ENCODE measurements around the gene MCM3.

The MCM3 gene

DNA sequence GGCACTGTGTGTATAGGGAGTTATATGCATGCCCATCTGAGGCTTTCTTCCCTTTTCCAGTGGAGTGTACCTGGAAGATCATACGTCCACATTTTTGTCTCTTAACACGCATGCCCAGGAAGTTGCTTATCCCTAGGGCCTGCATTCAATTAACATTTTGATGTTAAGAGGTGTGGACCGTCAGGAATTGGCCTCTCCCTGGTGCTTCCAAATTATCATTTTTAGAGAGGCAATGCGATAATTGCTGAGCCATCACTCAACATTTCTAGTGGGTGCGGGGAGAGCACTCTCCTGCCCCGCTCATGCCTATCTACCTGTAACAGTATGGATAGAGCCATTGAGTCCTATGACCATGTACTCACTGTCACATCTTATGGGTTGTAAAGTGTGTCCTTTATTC lies 39.6 kb upstream of the MCM3 start:
- Histone ChIP-seq H3K4me1 (ENCODE audit: low read depth, poor library complexity, severe bottlenecking) (peaks cover 3% of the 10 kb centered on the region), H3K79me2 (ENCODE audit: insufficient read depth, low read depth) (no peaks in the 10 kb centered on the region), H3K27me3 (ENCODE audit: insufficient read depth, low read depth) (no peaks in the 10 kb centered on the region), H3K27ac (no peak overlapping the region), H3K36me3 (ENCODE audit: insufficient read depth) (no peaks in the 10 kb centered on the region), H2AFZ (ENCODE audit: low read depth) (no peak overlapping the region), H3K9ac (no peak overlapping the region), H3K4me2 (no peak overlapping the region), H4K20me1 (ENCODE audit: insufficient read depth) (no peaks in the 10 kb centered on the region), H3K4me3 (IDR thresholded peaks at IDR 0.05; ENCODE audit: insufficient read depth, low read depth, low read length) (no peak overlapping the region)
- TF ChIP-seq CTCF (conservative IDR thresholded peaks at IDR 0.05; ENCODE audit: low read depth, low read length): no peak

DNA sequence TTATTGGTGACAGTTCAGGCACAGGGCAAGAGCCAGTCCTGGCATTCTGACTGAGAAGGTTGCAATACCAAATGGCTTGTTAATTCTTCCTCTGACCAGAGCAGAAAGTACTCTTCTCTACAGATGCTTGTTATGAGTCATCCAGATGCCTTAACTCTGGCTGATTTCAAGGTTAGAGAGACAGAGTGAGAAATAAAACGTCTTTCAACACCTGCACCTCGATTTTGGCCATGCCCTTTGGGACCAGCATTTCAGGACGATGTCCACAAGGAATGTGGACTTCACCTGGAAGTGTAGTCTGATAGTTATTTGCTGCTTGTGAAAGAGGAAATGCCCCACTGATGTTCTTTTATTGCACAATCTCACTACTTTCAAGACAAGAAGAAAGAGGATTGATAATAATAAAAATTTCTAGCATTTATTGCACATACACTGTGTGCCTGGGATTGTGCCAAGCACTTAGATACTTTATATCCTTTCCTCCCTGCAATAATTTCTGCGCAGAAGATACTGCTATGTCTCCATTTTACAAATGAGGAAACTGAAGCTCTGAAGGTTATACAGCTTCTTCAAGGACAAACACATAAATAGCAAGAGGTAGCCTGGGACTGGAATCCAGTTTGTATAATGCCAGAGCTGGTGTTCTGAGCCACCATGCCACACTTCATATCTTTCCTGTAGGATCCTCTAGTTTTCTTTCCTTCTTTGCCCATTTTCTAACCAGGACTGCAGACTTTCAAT lies 33.5 kb upstream of the MCM3 start:
- H3K79me2 ChIP-seq (ENCODE audit: insufficient read depth, low read depth): no peaks in the 10 kb centered on the region
- TF ChIP-seq CTCF (conservative IDR thresholded peaks at IDR 0.05; ENCODE audit: low read depth, low read length): no peak
- H3K9ac ChIP-seq: no peak overlapping the region
- H3K4me1 ChIP-seq (ENCODE audit: low read depth, poor library complexity, severe bottlenecking): peaks cover 29% of the 10 kb centered on the region
- H3K36me3 ChIP-seq (ENCODE audit: insufficient read depth): no peaks in the 10 kb centered on the region
- no peaks in the 10 kb centered on the region for H3K27me3 ChIP-seq (ENCODE audit: insufficient read depth, low read depth)
- no peak overlapping the region for H3K4me3 ChIP-seq (IDR thresholded peaks at IDR 0.05; ENCODE audit: insufficient read depth, low read depth, low read length)
- H4K20me1 ChIP-seq (ENCODE audit: insufficient read depth): no peaks in the 10 kb centered on the region
- peak overlapping the region; percentile 30; the same call in 1 of the 2 replicates for H3K4me2 ChIP-seq
- H3K27ac ChIP-seq: peak overlapping the region; percentile 6; the same call in 1 of the 2 replicates
- H2AFZ ChIP-seq (ENCODE audit: low read depth): no peak overlapping the region

DNA sequence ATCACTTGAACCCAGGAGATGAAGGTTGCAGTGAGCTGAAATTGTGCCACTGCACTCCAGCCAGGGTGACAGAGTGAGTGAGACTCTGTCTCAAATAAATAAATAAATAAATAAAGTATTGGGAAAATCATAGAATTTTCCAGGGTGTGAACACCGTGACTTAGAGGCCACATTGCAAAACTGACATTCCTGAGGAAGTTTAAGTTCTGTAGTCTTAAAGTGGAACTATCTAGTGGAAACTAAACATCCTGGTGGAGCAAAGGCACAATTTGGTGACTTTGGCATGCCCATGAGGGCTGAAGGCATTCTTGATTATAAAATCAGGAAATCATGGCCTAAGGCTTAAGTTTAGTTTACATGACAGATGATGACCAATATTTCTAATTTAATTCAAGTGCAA lies 32.7 kb upstream of the MCM3 start:
- peak overlapping the region; percentile 30; the same call in 1 of the 2 replicates for H3K4me2 ChIP-seq
- TF ChIP-seq CTCF (conservative IDR thresholded peaks at IDR 0.05; ENCODE audit: low read depth, low read length): no peak
- no peak overlapping the region for H2AFZ ChIP-seq (ENCODE audit: low read depth)
- H3K4me1 ChIP-seq (ENCODE audit: low read depth, poor library complexity, severe bottlenecking): peaks cover 29% of the 10 kb centered on the region
- no peaks in the 10 kb centered on the region for H3K36me3 ChIP-seq (ENCODE audit: insufficient read depth)
- no peak overlapping the region; the same call in 1 of the 2 replicates for H3K27ac ChIP-seq
- H3K27me3 ChIP-seq (ENCODE audit: insufficient read depth, low read depth): no peaks in the 10 kb centered on the region
- H4K20me1 ChIP-seq (ENCODE audit: insufficient read depth): no peaks in the 10 kb centered on the region
- H3K9ac ChIP-seq: no peak overlapping the region
- H3K79me2 ChIP-seq (ENCODE audit: insufficient read depth, low read depth): no peaks in the 10 kb centered on the region
- H3K4me3 ChIP-seq (IDR thresholded peaks at IDR 0.05; ENCODE audit: insufficient read depth, low read depth, low read length): no peak overlapping the region

- Histone ChIP-seq H3K4me2 (no peak overlapping the region), H3K4me3 (IDR thresholded peaks at IDR 0.05; ENCODE audit: insufficient read depth, low read depth, low read length) (no peak overlapping the region), H3K4me1 (ENCODE audit: low read depth, poor library complexity, severe bottlenecking) (peaks cover 29% of the 10 kb centered on the region), H2AFZ (ENCODE audit: low read depth) (no peak overlapping the region), H3K79me2 (ENCODE audit: insufficient read depth, low read depth) (no peaks in the 10 kb centered on the region), H3K36me3 (ENCODE audit: insufficient read depth) (no peaks in the 10 kb centered on the region), H3K27ac (no peak overlapping the region), H4K20me1 (ENCODE audit: insufficient read depth) (no peaks in the 10 kb centered on the region), H3K9ac (no peak overlapping the region), H3K27me3 (ENCODE audit: insufficient read depth, low read depth) (no peaks in the 10 kb centered on the region)
- no peak for TF ChIP-seq CTCF (conservative IDR thresholded peaks at IDR 0.05; ENCODE audit: low read depth, low read length)
Measured at GRCh38 chr6:52314752-52315151, 30.2 kb upstream of the MCM3 start.

All from KMS-11 (cell line).